HepG2 (cell line): ENCODE measurements around the gene ZFAND3. TPM values are rescaled to one million over a fixed set of nuclear protein-coding genes. Genes with fewer than 3 reads are reported as not detected.

Experiments
- CEBPG ChIP-seq: IDR thresholded peaks from 2 replicates; pipeline ENCODE4 v1.6.1; 2016
- CHD4 ChIP-seq: fragments of 200-600 bp; sonication (generic); IDR thresholded peaks from 2 replicates; pipeline ENCODE4 v1.7.0; 2017; ENCODE audit warnings: mild to moderate bottlenecking, low read length, borderline replicate concordance
- EHMT2 ChIP-seq: fragments of 200-600 bp; sonication (generic); IDR thresholded peaks from 2 replicates; pipeline ENCODE4 v1.7.0; 2017; ENCODE audit warnings: antibody characterized with exemption, low read depth, low read length, borderline replicate concordance
- ELF3 ChIP-seq: IDR thresholded peaks from 2 replicates; pipeline ENCODE4 v1.6.1; 2016; ENCODE audit warnings: missing genetic modification reagents, missing compliant biosample characterization
- EP300 ChIP-seq, 3 experiments: sonication (generic) in 1 of 3; formaldehyde crosslinking in 1 of 3; IDR thresholded peaks; 2 replicates each; pipeline versions ENCODE4 v1.5.1 to v1.6.1; 2011 to 2020; ENCODE audit warnings: low read depth in 2 of 3, low read length in 2 of 3, borderline replicate concordance in 1 of 3, improper control_type of control experiment in 1 of 3, mild to moderate bottlenecking in 1 of 3, missing genetic modification reagents in 1 of 3, moderate library complexity in 1 of 3
- FOXA1 ChIP-seq, 2 experiments: fragments of 450-650 bp in 1 of 2; sonication (generic) in 1 of 2; formaldehyde crosslinking in 1 of 2; IDR thresholded peaks; 2 replicates each; pipeline versions ENCODE4 v1.4.0 to v1.6.1; 2016 to 2020; ENCODE audit warnings: missing genetic modification reagents in 1 of 2
- FOXA3 ChIP-seq: IDR thresholded peaks from 2 replicates; pipeline ENCODE4 v1.6.1; 2016; ENCODE audit warnings: missing genetic modification reagents, missing compliant biosample characterization
- HOXA3 ChIP-seq: sonication (generic); formaldehyde crosslinking; IDR thresholded peaks from 2 replicates; pipeline ENCODE4 v1.5.0; 2020; ENCODE audit warnings: missing genetic modification reagents
- IKZF4 ChIP-seq: sonication (generic); formaldehyde crosslinking; IDR thresholded peaks from 2 replicates; pipeline ENCODE4 v1.5.1; 2020; ENCODE audit warnings: borderline replicate concordance, mild to moderate bottlenecking, low read depth, missing genetic modification reagents; ENCODE audit errors: not compliant biosample characterization
- KLF6 ChIP-seq: IDR thresholded peaks from 2 replicates; pipeline ENCODE4 v1.8.0; 2016; ENCODE audit warnings: missing biosample characterization, missing genetic modification reagents
- LCORL ChIP-seq, 2 experiments: fragments of 450-650 bp in 1 of 2; sonication (generic) in 1 of 2; formaldehyde crosslinking in 1 of 2; IDR thresholded peaks; 2 replicates each; pipeline versions ENCODE4 v1.5.0 to v1.6.1; 2017 to 2020; ENCODE audit warnings: antibody characterized with exemption in 1 of 2, missing genetic modification reagents in 1 of 2
- NCOR1 ChIP-seq: fragments of 200-600 bp; sonication (generic); IDR thresholded peaks from 2 replicates; pipeline ENCODE4 v1.7.0; 2017; ENCODE audit warnings: antibody characterized with exemption, low read length, borderline replicate concordance
- NR2C2 ChIP-seq: sonication (generic); formaldehyde crosslinking; IDR thresholded peaks from 2 replicates; pipeline ENCODE4 v1.4.0; 2020; ENCODE audit warnings: missing genetic modification reagents, mild to moderate bottlenecking, moderate library complexity, borderline replicate concordance
- NR2F1 ChIP-seq, 2 experiments: fragments of 450-650 bp in 1 of 2; formaldehyde crosslinking in 1 of 2; IDR thresholded peaks; 2 replicates each; pipeline versions ENCODE4 v1.5.0 to v1.6.1; 2016 to 2020; ENCODE audit warnings: mild to moderate bottlenecking in 1 of 2, missing compliant biosample characterization in 1 of 2, missing genetic modification reagents in 1 of 2, moderate library complexity in 1 of 2
- NR2F6 ChIP-seq, 2 experiments: IDR thresholded peaks; 2 replicates each; pipeline ENCODE4 v1.6.1; 2016; ENCODE audit warnings: antibody characterized with exemption in 1 of 2, mild to moderate bottlenecking in 1 of 2
- POGZ ChIP-seq: sonication (generic); formaldehyde crosslinking; IDR thresholded peaks from 2 replicates; pipeline ENCODE4 v1.4.0; 2020; ENCODE audit warnings: mild to moderate bottlenecking, missing genetic modification reagents
- PPARG ChIP-seq: conservative IDR thresholded peaks from 2 replicates; pipeline ENCODE4 v1.6.1; 2016; ENCODE audit warnings: missing biosample characterization, missing genetic modification reagents
- SALL1 ChIP-seq: sonication (generic); formaldehyde crosslinking; IDR thresholded peaks from 2 replicates; pipeline ENCODE4 v1.8.0; 2022; ENCODE audit warnings: mild to moderate bottlenecking, missing genetic modification reagents
- SAP130 ChIP-seq: IDR thresholded peaks from 2 replicates; pipeline ENCODE4 v1.6.1; 2016; ENCODE audit warnings: low read depth
- SMARCE1 ChIP-seq: fragments of 450-650 bp; IDR thresholded peaks from 2 replicates; pipeline ENCODE4 v1.6.1; 2017; ENCODE audit warnings: borderline replicate concordance
- ZMYM3 ChIP-seq: sonication (generic); formaldehyde crosslinking; IDR thresholded peaks from 2 replicates; pipeline ENCODE4 v1.5.1; 2020; ENCODE audit warnings: mild to moderate bottlenecking, missing genetic modification reagents
- ZNF121 ChIP-seq: sonication (generic); formaldehyde crosslinking; IDR thresholded peaks from 2 replicates; pipeline ENCODE4 v1.5.0; 2020; ENCODE audit warnings: mild to moderate bottlenecking, missing genetic modification reagents
- ZNF264 ChIP-seq: sonication (generic); formaldehyde crosslinking; IDR thresholded peaks from 2 replicates; pipeline ENCODE4 v1.4.0; 2020; ENCODE audit warnings: missing genetic modification reagents
- ZNF30 ChIP-seq: sonication (generic); formaldehyde crosslinking; IDR thresholded peaks from 2 replicates; pipeline ENCODE4 v1.5.0; 2020; ENCODE audit warnings: mild to moderate bottlenecking, missing genetic modification reagents
- ZNF850 ChIP-seq: sonication (generic); formaldehyde crosslinking; conservative IDR thresholded peaks from 2 replicates; pipeline ENCODE4 v1.9.0; 2021; ENCODE audit warnings: mild to moderate bottlenecking, missing genetic modification reagents
- ZSCAN31 ChIP-seq: sonication (generic); formaldehyde crosslinking; IDR thresholded peaks from 2 replicates; pipeline ENCODE4 v1.5.0; 2020; ENCODE audit warnings: low read depth, mild to moderate bottlenecking, missing genetic modification reagents
- polyA plus RNA-seq, 8 experiments: library from polyadenylated mRNA; depleted of rRNA in 3 of 8; stranded (reverse) in 7 of 8; unstranded in 1 of 8; fragments of >200 nt; fragmentation: Illumina TruSeq in 4 of 8; extraction: Trizol in 4 of 8; gene quantifications; 2 replicates each; pipeline versions ENCODE4 v1.2.1 to v1.2.3, GENCODE V29; 2011 to 2016; ENCODE audit warnings: low read depth in 4 of 8, missing spikeins in 1 of 8, mixed read lengths in 1 of 8; ENCODE audit not compliant: insufficient read depth in 1 of 8
- total RNA-seq, 5 experiments: library from RNA; depleted of rRNA; stranded (reverse); fragments of >200 nt; fragmentation: Illumina TruSeq; extraction: Trizol; gene quantifications; 2 replicates each; pipeline ENCODE4 v1.2.3, GENCODE V29; 2016; ENCODE audit warnings: low read depth in 1 of 5
- TF ChIP-seq, protein P1 (sequence below): sonication (generic); formaldehyde crosslinking; IDR thresholded peaks from 2 replicates; pipeline ENCODE4 v1.5.0; 2020; ENCODE audit warnings: mild to moderate bottlenecking, missing genetic modification reagents
- TF ChIP-seq, protein P2 (sequence below): sonication (generic); formaldehyde crosslinking; IDR thresholded peaks from 2 replicates; pipeline ENCODE4 v1.4.0; 2020; ENCODE audit warnings: missing genetic modification reagents

Gene ZFAND3
- total and polyA plus RNA-seq, 2 of the 13 experiments (the other 11 are each of a cell fraction or from before 2014, with no cell fraction given) = 16.4 to 17.1 TPM

DNA sequence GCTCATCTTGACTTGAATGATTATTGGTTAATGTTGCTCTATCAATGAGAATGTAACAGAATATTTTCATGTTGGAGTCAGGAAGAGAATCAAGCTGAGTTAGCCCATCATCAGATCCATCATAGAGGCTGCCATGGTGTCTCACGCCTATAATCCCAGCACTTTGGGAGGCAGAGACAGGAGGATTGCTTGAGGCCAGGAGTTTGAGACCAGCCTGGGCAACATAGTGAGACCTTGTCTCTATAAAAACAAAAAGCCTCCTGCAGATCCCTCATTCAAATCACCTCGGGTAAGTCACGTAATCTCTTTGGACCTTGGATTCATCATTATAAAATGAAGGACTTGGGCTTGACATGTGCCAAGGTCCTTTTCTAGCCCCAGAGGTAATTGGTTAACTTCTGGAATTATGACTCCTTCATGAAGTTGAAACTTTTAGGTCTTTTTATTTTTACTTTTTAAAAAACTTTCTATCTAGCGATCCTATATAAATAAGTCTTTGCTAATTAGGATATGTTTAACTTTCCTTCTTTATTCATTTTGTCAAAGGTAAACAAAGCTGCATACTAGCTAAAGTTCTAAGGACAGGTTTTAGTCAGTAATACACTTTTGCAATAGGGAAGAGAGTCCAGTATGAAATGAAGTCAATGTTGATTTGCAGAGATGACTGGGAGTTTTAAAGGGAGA is 110.9 kb downstream of the ZFAND3 start (continued):
- TF ChIP-seq POGZ (CRISPR knock-in tag) (0 out of 2 replicates have a peak, but pooled peaks have one; percentile 32), ZMYM3 (peak; percentile 89), ZNF121 (peak; percentile 93), HOXA3 (CRISPR knock-in tag) (no peak), SALL1 (0 out of 2 replicates have a peak, but pooled peaks have one; percentile 15), NCOR1 (peak; percentile 74), IKZF4 (CRISPR knock-in tag) (no peak), ZNF264 (CRISPR knock-in tag) (0 out of 2 replicates have a peak, but pooled peaks have one; percentile 44), PPARG (no peak), FOXA1 (IDR thresholded peaks at IDR 0.05) (peak; percentile 48; the same call in 1 of the 2 replicates), FOXA1 (CRISPR knock-in tag; IDR thresholded peaks at IDR 0.05) (no peak), SMARCE1 (no peak), LCORL (IDR thresholded peaks at IDR 0.05) (no peak), LCORL (CRISPR knock-in tag; IDR thresholded peaks at IDR 0.05) (0 out of 2 replicates have a peak, but pooled peaks have one; percentile 39), EHMT2 (peak; percentile 77; the same call in 1 of the 2 replicates), FOXA3 (CRISPR knock-in tag) (peak; percentile 11; the same call in 1 of the 2 replicates), ZNF30 (CRISPR knock-in tag) (no peak), CHD4 (peak; percentile 69; the same call in 1 of the 2 replicates), EP300 (IDR thresholded peaks at IDR 0.05; ENCODE audit: low read depth in 2 of 2, low read length in 2 of 2) (no peak), EP300 (CRISPR knock-in tag; IDR thresholded peaks at IDR 0.05; ENCODE audit: borderline replicate concordance) (no peak), ZSCAN31 (CRISPR knock-in tag) (no peak), NR2C2 (no peak), NR2F1 (CRISPR knock-in tag; IDR thresholded peaks at IDR 0.05) (peak in 1 of 2 experiments; percentile 25; a peak in 1 of 4 replicates), NR2F6 (IDR thresholded peaks at IDR 0.05) (0 out of 2 replicates have a peak, but pooled peaks have one; percentile 5), NR2F6 (CRISPR knock-in tag; IDR thresholded peaks at IDR 0.05) (no peak), ZNF850 (CRISPR knock-in tag) (no peak), SAP130 (peak; percentile 33; the same call in 1 of the 2 replicates), ELF3 (0 out of 2 replicates have a peak, but pooled peaks have one; percentile 17), CEBPG (peak; percentile 64), KLF6 (CRISPR knock-in tag) (no peak)
- TF ChIP-seq, protein P1, sequence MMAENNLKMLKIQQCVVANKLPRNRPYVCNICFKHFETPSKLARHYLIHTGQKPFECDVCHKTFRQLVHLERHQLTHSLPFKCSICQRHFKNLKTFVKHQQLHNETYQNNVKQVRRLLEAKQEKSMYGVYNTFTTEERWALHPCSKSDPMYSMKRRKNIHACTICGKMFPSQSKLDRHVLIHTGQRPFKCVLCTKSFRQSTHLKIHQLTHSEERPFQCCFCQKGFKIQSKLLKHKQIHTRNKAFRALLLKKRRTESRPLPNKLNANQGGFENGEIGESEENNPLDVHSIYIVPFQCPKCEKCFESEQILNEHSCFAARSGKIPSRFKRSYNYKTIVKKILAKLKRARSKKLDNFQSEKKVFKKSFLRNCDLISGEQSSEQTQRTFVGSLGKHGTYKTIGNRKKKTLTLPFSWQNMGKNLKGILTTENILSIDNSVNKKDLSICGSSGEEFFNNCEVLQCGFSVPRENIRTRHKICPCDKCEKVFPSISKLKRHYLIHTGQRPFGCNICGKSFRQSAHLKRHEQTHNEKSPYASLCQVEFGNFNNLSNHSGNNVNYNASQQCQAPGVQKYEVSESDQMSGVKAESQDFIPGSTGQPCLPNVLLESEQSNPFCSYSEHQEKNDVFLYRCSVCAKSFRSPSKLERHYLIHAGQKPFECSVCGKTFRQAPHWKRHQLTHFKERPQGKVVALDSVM (CRISPR knock-in tag) = peak; percentile 91
- TF ChIP-seq, protein P2, sequence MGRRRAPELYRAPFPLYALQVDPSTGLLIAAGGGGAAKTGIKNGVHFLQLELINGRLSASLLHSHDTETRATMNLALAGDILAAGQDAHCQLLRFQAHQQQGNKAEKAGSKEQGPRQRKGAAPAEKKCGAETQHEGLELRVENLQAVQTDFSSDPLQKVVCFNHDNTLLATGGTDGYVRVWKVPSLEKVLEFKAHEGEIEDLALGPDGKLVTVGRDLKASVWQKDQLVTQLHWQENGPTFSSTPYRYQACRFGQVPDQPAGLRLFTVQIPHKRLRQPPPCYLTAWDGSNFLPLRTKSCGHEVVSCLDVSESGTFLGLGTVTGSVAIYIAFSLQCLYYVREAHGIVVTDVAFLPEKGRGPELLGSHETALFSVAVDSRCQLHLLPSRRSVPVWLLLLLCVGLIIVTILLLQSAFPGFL (CRISPR knock-in tag) = no peak
